Head of caudate nucleus (tissue), 42 donors: ENCODE measurements around the gene AHNAK.
A peak's percentile ranks its signal among the peaks of the same experiment; 100 is the strongest.
"Not testable (repeated sequence)": the region's sequence is repeated elsewhere in the genome, so short reads cannot be mapped to it uniquely, and the experiment has no call there.

Experiments
- DNase-seq, 42 donors: peaks; one replicate each; pipeline versions ENCODE4 v3.0.0 to v3.0.0-alpha.2; 2020 to 2021; ENCODE audit warnings: mixed read lengths in 7 of 42
- intact Hi-C: fragments of 100-400 bp; cut with DNase I; formaldehyde crosslinking; loops from one replicate; pipeline ENCODE4 v1.15.0; 2022

AHNAK gene

GRCh38 chr11:62457478-62457877 is 89.1 kb downstream of the AHNAK start:
- intact Hi-C loops = no loop called here
- no peak for DNase-seq

- intact Hi-C loops = no loop called here
- DNase-seq = no peak
These were observed 90.0 kb downstream of the AHNAK start for GRCh38 chr11:62456630-62457029.

GRCh38 chr11:62452839-62453468 is 93.7 kb downstream of the AHNAK start:
- no peak for DNase-seq
- intact Hi-C loops = no loop called here

GRCh38 chr11:62452261-62452660 is 94.3 kb downstream of the AHNAK start:
- intact Hi-C loops = no loop called here
- DNase-seq = no peak

- no peak for DNase-seq
- intact Hi-C loops = no loop called here
These were observed 95.4 kb downstream of the AHNAK start for GRCh38 chr11:62451241-62451621.

- DNase-seq = no peak
- intact Hi-C loops = no loop called here
These were observed 95.9 kb downstream of the AHNAK start for GRCh38 chr11:62450543-62451240.

GRCh38 chr11:62449912-62450311 is 96.7 kb downstream of the AHNAK start:
- intact Hi-C loops = loop anchor here (5.0 kb wide), 1 partner anchor 52 kb away; no protein-coding TSS in a partner anchor
- DNase-seq = not testable (repeated sequence)

GRCh38 chr11:62449451-62449851 is 97.2 kb downstream of the AHNAK start:
- intact Hi-C loops = loop anchor here (5.0 kb wide), 1 partner anchor 53 kb away; no protein-coding TSS in a partner anchor
- DNase-seq = no peak

GRCh38 chr11:62446091-62446490 is 100.5 kb downstream of the AHNAK start:
- DNase-seq = no peak
- intact Hi-C loops = loop anchor here (5.0 kb wide), 1 partner anchor 56 kb away; no protein-coding TSS in a partner anchor

- intact Hi-C loops = loop anchor here (5.0 kb wide), 1 partner anchor 57 kb away; no protein-coding TSS in a partner anchor
- DNase-seq = no peak
These were observed 101.3 kb downstream of the AHNAK start for GRCh38 chr11:62445314-62445740.

- intact Hi-C loops = loop anchor here (5.0 kb wide), 1 partner anchor 57 kb away; no protein-coding TSS in a partner anchor
- DNase-seq = no peak
These were observed 101.8 kb downstream of the AHNAK start for GRCh38 chr11:62444835-62445234.

GRCh38 chr11:62444236-62444833 is 102.3 kb downstream of the AHNAK start:
- intact Hi-C loops = no loop called here
- DNase-seq = peak; percentile 26 to 88 (median 67)

- intact Hi-C loops = no loop called here
- DNase-seq = peak in 4 of 42 donors; percentile 14 to 46 (median 39)
These were observed 103.0 kb downstream of the AHNAK start for GRCh38 chr11:62443390-62444235.

GRCh38 chr11:62439785-62440602 is 106.6 kb downstream of the AHNAK start:
- intact Hi-C loops = no loop called here

GRCh38 chr11:62438641-62439040 is 108.0 kb downstream of the AHNAK start:
- DNase-seq = no peak
- intact Hi-C loops = no loop called here

More at GRCh38 chr11:62439785-62440602, 106.6 kb downstream of the AHNAK start:
- DNase-seq = peak in 27 of 42 donors; percentile 19 to 71 (median 35)

GRCh38 chr11:62437616-62438015 is 109.0 kb downstream of the AHNAK start:
- intact Hi-C loops = no loop called here
- DNase-seq = no peak

GRCh38 chr11:62435846-62436660 is 110.6 kb downstream of the AHNAK start:
- DNase-seq = peak in 5 of 42 donors; percentile 18 to 71 (median 26)
- intact Hi-C loops = no loop called here
